HL-60 (cell line): Measurements from ENCODE around the gene MRTFA.

Experiments used
- DNase-seq, 2 experiments: peaks; one replicate each; pipeline ENCODE4 v3.0.0-alpha.2; 2010 to 2020; ENCODE audit warnings: low read depth in 1 of 2, low spot score in 1 of 2
- H3K27ac ChIP-seq: fragments of 250-450 bp; sonication (Bioruptor Pico); replicated peaks from 2 replicates; pipeline ENCODE4 v1.5.1; 2020; ENCODE audit warnings: mild to moderate bottlenecking, moderate library complexity
- H3K27me3 ChIP-seq: fragments of 250-450 bp; sonication (Bioruptor Pico); 2 replicates; pipeline ENCODE4 v1.5.1; 2021; ENCODE audit warnings: mild to moderate bottlenecking, moderate library complexity; ENCODE audit not compliant: insufficient read depth, poor library complexity, severe bottlenecking
- H3K4me3 ChIP-seq: replicated peaks from 2 replicates; pipeline ENCODE4 v1.5.1; 2011; ENCODE audit warnings: mild to moderate bottlenecking, control low read depth, low read length; ENCODE audit not compliant: insufficient read depth
- CTCF ChIP-seq: IDR thresholded peaks from one replicate; pipeline ENCODE4 v1.5.1; 2011; ENCODE audit warnings: low read length, control low read depth, inconsistent platforms; ENCODE audit not compliant: insufficient read depth
- GABPA ChIP-seq: IDR thresholded peaks from 2 replicates; pipeline ENCODE4 v1.6.1; 2012; ENCODE audit warnings: low read depth
- POLR2AphosphoS5 ChIP-seq: IDR thresholded peaks from 2 replicates; pipeline ENCODE4 v1.6.1; 2012; ENCODE audit warnings: low read depth
- REST ChIP-seq: IDR thresholded peaks from 2 replicates; pipeline ENCODE4 v1.6.1; 2012; ENCODE audit warnings: low read depth; ENCODE audit not compliant: insufficient replicate concordance
- SPI1 ChIP-seq: IDR thresholded peaks from 2 replicates; pipeline ENCODE4 v1.6.1; 2012; ENCODE audit warnings: low read depth, mild to moderate bottlenecking, borderline replicate concordance

The MRTFA gene

GRCh38 chr22:40519284-40519947 is 117.1 kb downstream of the MRTFA start:
- no peak overlapping the region for H3K27ac ChIP-seq
- no peak for TF ChIP-seq CTCF
- TF ChIP-seq GABPA = no peak
- no peak for TF ChIP-seq SPI1
- H3K4me3 ChIP-seq = no peak overlapping the region
- no peak for DNase-seq
- no peaks in the 10 kb centered on the region for H3K27me3 ChIP-seq

GRCh38 chr22:40518840-40519239 is 117.7 kb downstream of the MRTFA start:
- H3K27ac ChIP-seq = no peak overlapping the region
- no peaks in the 10 kb centered on the region for H3K27me3 ChIP-seq
- no peak for DNase-seq
- H3K4me3 ChIP-seq = no peak overlapping the region
- TF ChIP-seq POLR2AphosphoS5 (no peak), SPI1 (no peak), REST (no peak), CTCF (no peak), GABPA (no peak)

GRCh38 chr22:40517631-40518030 is 118.9 kb downstream of the MRTFA start:
- no peak overlapping the region for H3K4me3 ChIP-seq
- no peak for DNase-seq
- no peak overlapping the region for H3K27ac ChIP-seq
- TF ChIP-seq POLR2AphosphoS5 = no peak
- TF ChIP-seq CTCF = no peak
- TF ChIP-seq REST = no peak
- TF ChIP-seq GABPA = no peak
- TF ChIP-seq SPI1 = no peak
- no peaks in the 10 kb centered on the region for H3K27me3 ChIP-seq

- TF ChIP-seq SPI1 = no peak
- no peak for TF ChIP-seq REST
- no peak for TF ChIP-seq CTCF
- no peak for TF ChIP-seq POLR2AphosphoS5
- no peak for TF ChIP-seq GABPA
- DNase-seq = no peak
- H3K27me3 ChIP-seq = no peaks in the 10 kb centered on the region
- no peak overlapping the region for H3K27ac ChIP-seq
- no peak overlapping the region for H3K4me3 ChIP-seq
These were observed 120.1 kb downstream of the MRTFA start for GRCh38 chr22:40516416-40516815.
